Fibroblast of lung (primary cell): ENCODE data around the gene MACROD2. TPM values are rescaled to one million over a fixed set of nuclear protein-coding genes. Genes with fewer than 3 reads are reported as not detected.

ENCODE experiments used
- DNase-seq, 2 donors: peaks; one replicate each; pipeline versions ENCODE4 v3.0.0 to v3.0.0-alpha.2; 2010; ENCODE audit warnings: low read depth in 2 of 2
- H2AFZ ChIP-seq: 2 replicates; pipeline ENCODE4 v1.5.1; 2012; ENCODE audit warnings: low read length, control low read depth, inconsistent platforms
- H3K27ac ChIP-seq: 2 replicates; pipeline ENCODE4 v1.5.1; 2011; ENCODE audit warnings: low read length, control low read depth; ENCODE audit not compliant: insufficient read depth
- H3K27me3 ChIP-seq: 2 replicates; pipeline ENCODE4 v1.5.1; 2011; ENCODE audit warnings: mild to moderate bottlenecking, low read length; ENCODE audit not compliant: control insufficient read depth, insufficient read depth
- H3K36me3 ChIP-seq: 2 replicates; pipeline ENCODE4 v1.5.1; 2011; ENCODE audit warnings: low read length; ENCODE audit not compliant: control insufficient read depth, insufficient read depth
- H3K4me1 ChIP-seq: 2 replicates; pipeline ENCODE4 v1.5.1; 2011; ENCODE audit warnings: low read length; ENCODE audit not compliant: control insufficient read depth, insufficient read depth; ENCODE audit errors: extremely low read depth
- H3K4me2 ChIP-seq: 2 replicates; pipeline ENCODE4 v1.5.1; 2011; ENCODE audit warnings: low read length, control low read depth; ENCODE audit not compliant: insufficient read depth; ENCODE audit errors: extremely low read depth
- H3K4me3 ChIP-seq, 4 experiments: fragments of 200-600 bp in 1 of 4; sonication (generic) in 1 of 4; replicated peaks in 1 of 4; 2 replicates each; pipeline ENCODE4 v1.5.1; 2011 to 2016; ENCODE audit warnings: low read length in 4 of 4, low read depth in 3 of 4, mild to moderate bottlenecking in 3 of 4, control low read depth in 2 of 4, inconsistent platforms in 1 of 4, mixed read lengths in 1 of 4; ENCODE audit not compliant: insufficient read depth in 1 of 4; ENCODE audit errors: control extremely low read depth in 1 of 4
- H3K79me2 ChIP-seq: 2 replicates; pipeline ENCODE4 v1.5.1; 2012; ENCODE audit warnings: mild to moderate bottlenecking, low read length, inconsistent platforms; ENCODE audit not compliant: control insufficient read depth, insufficient read depth
- H3K9ac ChIP-seq: 2 replicates; pipeline ENCODE4 v1.5.1; 2011; ENCODE audit warnings: mild to moderate bottlenecking, low read length, control low read depth; ENCODE audit not compliant: insufficient read depth
- H3K9me3 ChIP-seq: 2 replicates; pipeline ENCODE4 v1.5.1; 2012; ENCODE audit warnings: low read depth, low read length; ENCODE audit not compliant: control insufficient read depth, insufficient read depth
- H4K20me1 ChIP-seq: 2 replicates; pipeline ENCODE4 v1.5.1; 2011; ENCODE audit warnings: low read length; ENCODE audit not compliant: control insufficient read depth, insufficient read depth; ENCODE audit errors: extremely low read depth
- EZH2 ChIP-seq: IDR thresholded peaks from 2 replicates; pipeline ENCODE4 v1.5.1; 2012; ENCODE audit warnings: low read length, control low read depth, mild to moderate bottlenecking; ENCODE audit errors: missing control alignments
- polyA plus RNA-seq, 2 donors: library from polyadenylated mRNA; depleted of rRNA in 1 of 2; stranded (reverse) in 1 of 2; unstranded in 1 of 2; fragments of >200 nt; gene quantifications; 2 replicates each; pipeline ENCODE4 v1.2.1, GENCODE V29; 2011 to 2012; ENCODE audit warnings: missing spikeins in 1 of 2
- total RNA-seq: library from RNA; depleted of rRNA; stranded (reverse); fragments of >200 nt; gene quantifications from 2 replicates; pipeline ENCODE4 v1.2.1, GENCODE V29; 2014
- TF ChIP-seq, protein P1 (sequence below), 2 donors: IDR thresholded peaks in 1 of 2; conservative IDR thresholded peaks in 1 of 2; 1 replicate in 1 of 2; 2 replicates in 1 of 2; pipeline ENCODE4 v1.5.1; 2011 to 2012; ENCODE audit warnings: low read length in 2 of 2, control low read depth in 1 of 2, inconsistent platforms in 1 of 2, low read depth in 1 of 2, mild to moderate bottlenecking in 1 of 2

MACROD2 gene
- total and polyA plus RNA-seq, 2 donors (not counting 1 experiment from before 2014, with no cell fraction given) = 0.54 to 1.7 TPM

DNA sequence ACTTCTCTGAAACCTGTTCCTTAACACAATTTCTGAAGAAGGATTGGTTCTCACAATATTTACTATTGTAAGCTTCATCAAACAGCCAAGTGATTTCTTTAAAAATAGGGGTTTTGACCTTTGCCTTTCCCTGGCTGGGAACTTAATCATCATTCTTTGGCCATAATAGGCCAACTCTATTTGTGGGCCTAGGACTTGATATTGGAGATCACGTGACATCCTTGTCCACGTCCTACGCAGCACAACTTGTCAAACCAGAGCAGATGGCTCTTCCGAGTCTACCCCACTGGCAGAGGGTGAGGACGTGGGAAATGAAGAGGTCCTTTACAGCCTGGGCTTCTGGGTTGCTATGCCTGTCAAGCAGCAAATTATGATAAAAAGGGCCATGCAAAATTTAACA is 1547.3 kb downstream of the MACROD2 start:
- no peak for DNase-seq
- H3K4me2 ChIP-seq = no peak overlapping the region
- H3K9me3 ChIP-seq = no peaks in the 10 kb centered on the region
- H3K36me3 ChIP-seq = no peaks in the 10 kb centered on the region
- H3K9ac ChIP-seq = no peak overlapping the region
- H3K27ac ChIP-seq = no peak overlapping the region
- H2AFZ ChIP-seq = no peak overlapping the region
- H3K4me3 ChIP-seq = no peak overlapping the region
- no peaks in the 10 kb centered on the region for H3K79me2 ChIP-seq
- no peaks in the 10 kb centered on the region for H3K27me3 ChIP-seq
- H4K20me1 ChIP-seq = no peaks in the 10 kb centered on the region
- TF ChIP-seq, protein P1, sequence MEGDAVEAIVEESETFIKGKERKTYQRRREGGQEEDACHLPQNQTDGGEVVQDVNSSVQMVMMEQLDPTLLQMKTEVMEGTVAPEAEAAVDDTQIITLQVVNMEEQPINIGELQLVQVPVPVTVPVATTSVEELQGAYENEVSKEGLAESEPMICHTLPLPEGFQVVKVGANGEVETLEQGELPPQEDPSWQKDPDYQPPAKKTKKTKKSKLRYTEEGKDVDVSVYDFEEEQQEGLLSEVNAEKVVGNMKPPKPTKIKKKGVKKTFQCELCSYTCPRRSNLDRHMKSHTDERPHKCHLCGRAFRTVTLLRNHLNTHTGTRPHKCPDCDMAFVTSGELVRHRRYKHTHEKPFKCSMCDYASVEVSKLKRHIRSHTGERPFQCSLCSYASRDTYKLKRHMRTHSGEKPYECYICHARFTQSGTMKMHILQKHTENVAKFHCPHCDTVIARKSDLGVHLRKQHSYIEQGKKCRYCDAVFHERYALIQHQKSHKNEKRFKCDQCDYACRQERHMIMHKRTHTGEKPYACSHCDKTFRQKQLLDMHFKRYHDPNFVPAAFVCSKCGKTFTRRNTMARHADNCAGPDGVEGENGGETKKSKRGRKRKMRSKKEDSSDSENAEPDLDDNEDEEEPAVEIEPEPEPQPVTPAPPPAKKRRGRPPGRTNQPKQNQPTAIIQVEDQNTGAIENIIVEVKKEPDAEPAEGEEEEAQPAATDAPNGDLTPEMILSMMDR (conservative IDR thresholded peaks at IDR 0.05 in 1 of 2, IDR thresholded peaks at IDR 0.05 in 1 of 2; ENCODE audit: low read depth in 1 of 2, low read length in 2 of 2) = no peak
- TF ChIP-seq EZH2 = no peak
- H3K4me1 ChIP-seq = no peaks in the 10 kb centered on the region

DNA sequence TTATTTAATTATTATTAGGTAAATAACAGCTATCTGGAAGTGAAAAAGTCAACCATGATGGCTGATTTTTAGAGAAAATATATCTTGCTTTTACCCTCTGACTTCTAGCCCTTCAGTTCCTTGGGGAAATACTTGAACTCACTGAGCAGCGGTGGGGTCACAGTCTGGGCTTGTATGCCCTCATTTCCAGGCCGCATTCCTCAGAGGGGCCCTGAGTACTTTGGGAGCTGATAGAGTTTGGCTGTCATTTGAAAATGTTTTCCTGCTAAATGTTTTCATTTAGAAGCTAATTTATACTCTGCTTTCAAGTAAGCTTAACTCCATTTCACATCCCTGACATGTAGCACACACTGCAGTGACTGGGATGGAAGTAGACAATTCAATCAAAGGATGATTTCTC is 1549.4 kb downstream of the MACROD2 start:
- Histone ChIP-seq H3K4me2 (no peak overlapping the region), H3K27ac (no peak overlapping the region), H3K9ac (no peak overlapping the region), H4K20me1 (no peaks in the 10 kb centered on the region), H3K4me1 (no peaks in the 10 kb centered on the region), H3K79me2 (no peaks in the 10 kb centered on the region), H3K27me3 (no peaks in the 10 kb centered on the region), H3K36me3 (no peaks in the 10 kb centered on the region), H2AFZ (no peak overlapping the region), H3K4me3 (no peak overlapping the region), H3K9me3 (no peaks in the 10 kb centered on the region)
- DNase-seq = no peak
- no peak for TF ChIP-seq EZH2
- TF ChIP-seq, protein P1 (conservative IDR thresholded peaks at IDR 0.05 in 1 of 2, IDR thresholded peaks at IDR 0.05 in 1 of 2; ENCODE audit: low read depth in 1 of 2, low read length in 2 of 2) = no peak

DNA sequence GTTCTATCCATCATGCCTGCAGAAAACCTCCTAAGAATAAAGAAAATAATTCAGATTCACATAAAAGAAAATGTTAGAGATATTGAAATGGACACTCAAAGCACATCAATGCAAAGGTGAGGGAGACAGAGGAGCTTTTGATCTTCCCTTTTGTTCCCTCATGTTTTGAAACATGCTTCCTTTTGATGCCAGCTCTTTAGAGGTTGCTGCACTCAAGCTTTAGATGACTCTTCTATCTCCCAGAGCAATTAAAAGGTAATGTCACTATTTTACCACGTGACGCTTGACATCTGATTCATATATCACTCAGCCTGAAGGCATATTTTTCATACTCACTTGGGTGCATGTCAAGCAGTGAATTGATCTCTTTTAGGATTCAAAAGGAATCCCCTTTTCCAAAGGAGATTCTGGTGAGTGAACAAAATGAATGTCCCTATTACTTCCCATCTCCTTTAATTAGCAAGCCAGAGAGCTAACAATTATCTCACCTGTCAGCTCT is 1551.3 kb downstream of the MACROD2 start:
- Histone ChIP-seq H3K4me1 (no peaks in the 10 kb centered on the region), H2AFZ (no peak overlapping the region), H3K9ac (no peak overlapping the region), H3K36me3 (no peaks in the 10 kb centered on the region), H3K27me3 (no peaks in the 10 kb centered on the region), H3K4me3 (no peak overlapping the region), H3K4me2 (no peak overlapping the region), H3K27ac (no peak overlapping the region), H4K20me1 (no peaks in the 10 kb centered on the region), H3K79me2 (no peaks in the 10 kb centered on the region), H3K9me3 (no peaks in the 10 kb centered on the region)
- no peak for TF ChIP-seq EZH2
- TF ChIP-seq, protein P1 (conservative IDR thresholded peaks at IDR 0.05 in 1 of 2, IDR thresholded peaks at IDR 0.05 in 1 of 2; ENCODE audit: low read depth in 1 of 2, low read length in 2 of 2) = no peak
- DNase-seq = no peak
